RWPE1 (cell line): ENCODE data around the gene RCCD1.
A peak's percentile ranks its signal among the peaks of the same experiment; 100 is the strongest.

ENCODE experiments used
- CTCF ChIA-PET: fragments of 350-600 bp; sonication (Branson Sonifier 250); formaldehyde crosslinking; extraction: SDS; loops from one replicate; lab custom pipeline; 2021; lab: Yijun Ruan, JAX
- POLR2A ChIA-PET: fragments of 400-600 bp; formaldehyde crosslinking; extraction: SDS; loops from one replicate; lab custom pipeline; 2020; ENCODE audit warnings: antibody characterized with exemption; ENCODE audit not compliant: low non-redundant PET; lab: Yijun Ruan, JAX
- DNase-seq: peaks from one replicate; pipeline ENCODE4 v3.0.0; 2012; ENCODE audit warnings: low spot score
- H3K27ac ChIP-seq: fragments of 450-650 bp; 2 replicates; pipeline ENCODE4 v1.5.1; 2017
- TF ChIP-seq, protein P1 (sequence below): fragments of 450-650 bp; conservative IDR thresholded peaks from 2 replicates; pipeline ENCODE4 v1.5.1; 2017; ENCODE audit warnings: low read depth, mild to moderate bottlenecking

Gene RCCD1

DNA sequence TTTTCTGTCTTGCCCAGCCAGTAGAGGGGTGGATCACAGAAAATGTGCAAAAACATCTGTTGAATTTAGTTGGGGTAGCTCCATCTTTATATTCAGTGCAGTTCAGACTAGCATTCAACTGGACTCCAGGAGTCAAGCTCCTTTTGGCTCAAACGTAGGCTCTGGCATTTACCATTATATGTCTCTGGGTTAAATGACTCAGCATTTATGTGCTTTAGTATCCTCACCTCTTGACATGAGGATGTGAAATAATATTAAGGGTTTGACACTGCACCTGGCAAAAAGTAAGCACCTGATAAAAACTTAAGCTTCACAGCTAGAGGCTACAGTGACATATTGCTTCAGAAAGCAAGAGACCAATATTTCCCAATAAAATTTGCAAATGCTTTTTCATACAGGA lies 24.9 kb downstream of the RCCD1 start:
- TF ChIP-seq, protein P1, sequence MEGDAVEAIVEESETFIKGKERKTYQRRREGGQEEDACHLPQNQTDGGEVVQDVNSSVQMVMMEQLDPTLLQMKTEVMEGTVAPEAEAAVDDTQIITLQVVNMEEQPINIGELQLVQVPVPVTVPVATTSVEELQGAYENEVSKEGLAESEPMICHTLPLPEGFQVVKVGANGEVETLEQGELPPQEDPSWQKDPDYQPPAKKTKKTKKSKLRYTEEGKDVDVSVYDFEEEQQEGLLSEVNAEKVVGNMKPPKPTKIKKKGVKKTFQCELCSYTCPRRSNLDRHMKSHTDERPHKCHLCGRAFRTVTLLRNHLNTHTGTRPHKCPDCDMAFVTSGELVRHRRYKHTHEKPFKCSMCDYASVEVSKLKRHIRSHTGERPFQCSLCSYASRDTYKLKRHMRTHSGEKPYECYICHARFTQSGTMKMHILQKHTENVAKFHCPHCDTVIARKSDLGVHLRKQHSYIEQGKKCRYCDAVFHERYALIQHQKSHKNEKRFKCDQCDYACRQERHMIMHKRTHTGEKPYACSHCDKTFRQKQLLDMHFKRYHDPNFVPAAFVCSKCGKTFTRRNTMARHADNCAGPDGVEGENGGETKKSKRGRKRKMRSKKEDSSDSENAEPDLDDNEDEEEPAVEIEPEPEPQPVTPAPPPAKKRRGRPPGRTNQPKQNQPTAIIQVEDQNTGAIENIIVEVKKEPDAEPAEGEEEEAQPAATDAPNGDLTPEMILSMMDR = no peak
- CTCF ChIA-PET = interaction anchor here (0.6 kb wide), 1 partner anchor 24 kb away, joined by 4 read pairs; no protein-coding TSS in a partner anchor
- H3K27ac ChIP-seq = no peak overlapping the region
- POLR2A ChIA-PET = no interaction called here
- DNase-seq = no peak

DNA sequence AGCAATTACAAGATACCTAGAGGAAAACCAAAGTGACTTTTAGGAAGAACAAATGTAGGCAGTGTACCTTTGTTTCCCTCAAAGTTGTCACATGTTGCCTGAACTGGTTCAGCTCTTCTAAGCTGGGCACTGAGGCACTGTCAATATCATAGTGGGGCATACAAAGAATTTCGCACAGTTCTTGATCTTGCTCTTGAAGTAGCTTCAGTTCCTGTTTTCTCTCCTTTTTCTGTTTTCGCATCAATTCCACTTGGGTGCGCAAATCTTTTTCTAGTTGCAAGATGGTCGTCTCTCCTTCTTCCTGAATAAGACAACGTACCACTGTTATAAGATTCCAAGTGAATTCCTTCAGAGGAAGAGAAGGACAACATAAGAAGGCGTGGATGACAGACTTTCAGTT lies 27.0 kb downstream of the RCCD1 start:
- TF ChIP-seq, protein P1 = no peak
- ChIA-PET POLR2A (interaction anchor here (0.5 kb wide), 1 partner anchor 15 kb away, joined by 3 read pairs; no protein-coding TSS in a partner anchor), CTCF (interaction anchor here (0.7 kb wide), 1 partner anchor 25 kb away, joined by 5 read pairs; no protein-coding TSS in a partner anchor)
- no peak overlapping the region for H3K27ac ChIP-seq
- no peak for DNase-seq

DNA sequence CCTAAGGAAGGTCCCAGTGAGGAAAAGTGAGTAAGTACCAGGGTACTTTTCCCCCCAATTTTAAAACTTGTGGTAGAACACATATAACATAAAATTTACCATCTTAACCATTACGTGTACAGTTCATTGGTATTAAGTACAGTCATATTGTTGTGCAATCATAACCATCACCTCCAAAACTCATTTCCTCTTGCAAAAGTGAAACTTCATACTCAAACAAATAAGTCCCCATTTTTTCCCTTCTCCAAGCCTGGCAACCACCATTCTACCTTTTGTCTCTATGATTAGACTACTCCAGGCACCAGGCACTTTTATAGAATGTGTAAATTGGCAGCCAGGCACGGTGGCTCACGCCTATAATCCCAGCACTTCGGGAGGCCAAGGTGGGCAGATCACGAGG lies 27.5 kb downstream of the RCCD1 start:
- ChIA-PET CTCF (interaction anchor here (0.9 kb wide), 1 partner anchor 58 kb away, joined by 3 read pairs; no protein-coding TSS in a partner anchor), POLR2A (no interaction called here)
- DNase-seq = no peak
- TF ChIP-seq, protein P1 = no peak
- H3K27ac ChIP-seq = peak overlapping the region; percentile 24; the same call in 1 of the 2 replicates

DNA sequence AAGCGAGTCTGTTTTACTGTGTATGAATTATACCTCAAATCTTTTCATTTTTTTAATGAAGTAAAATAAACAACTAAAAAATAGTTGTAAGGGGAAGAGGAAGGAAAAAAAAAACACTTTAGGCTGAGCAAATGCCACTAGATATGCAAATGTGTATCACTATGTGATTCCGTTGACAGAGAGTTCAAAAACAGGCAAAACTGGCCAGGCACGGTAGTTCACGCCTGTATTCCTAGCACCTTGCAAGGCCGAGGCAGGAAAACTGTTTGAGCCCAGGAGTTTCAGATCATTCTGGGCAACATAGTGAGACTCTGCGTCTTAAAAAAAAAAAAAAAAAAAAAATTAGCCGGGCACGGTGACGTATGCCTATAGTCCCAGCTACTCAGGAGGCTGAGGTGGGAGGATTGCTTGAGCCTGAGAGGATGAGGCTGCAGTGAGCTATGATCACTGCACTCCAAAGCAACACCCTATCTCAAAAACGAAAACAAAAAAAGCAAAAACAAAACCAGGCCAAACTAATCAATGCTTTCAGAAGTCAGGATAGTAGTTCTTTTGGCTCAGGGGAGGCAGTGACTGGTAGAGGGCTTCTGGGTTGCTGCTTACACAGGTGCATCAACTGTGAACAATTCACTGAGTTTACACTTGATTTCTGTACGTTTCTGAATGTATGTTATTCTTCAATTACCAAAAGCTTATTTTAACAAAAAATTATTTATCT lies 32.3 kb downstream of the RCCD1 start:
- CTCF ChIA-PET = interaction anchor here (0.6 to 2.9 kb wide), 4 partner anchors 30 to 323 kb away, joined by 4 to 9 read pairs (median 6); no protein-coding TSS in a partner anchor
- no peak for DNase-seq
- POLR2A ChIA-PET = no interaction called here
- TF ChIP-seq, protein P1 = no peak
- H3K27ac ChIP-seq = no peak overlapping the region

DNA sequence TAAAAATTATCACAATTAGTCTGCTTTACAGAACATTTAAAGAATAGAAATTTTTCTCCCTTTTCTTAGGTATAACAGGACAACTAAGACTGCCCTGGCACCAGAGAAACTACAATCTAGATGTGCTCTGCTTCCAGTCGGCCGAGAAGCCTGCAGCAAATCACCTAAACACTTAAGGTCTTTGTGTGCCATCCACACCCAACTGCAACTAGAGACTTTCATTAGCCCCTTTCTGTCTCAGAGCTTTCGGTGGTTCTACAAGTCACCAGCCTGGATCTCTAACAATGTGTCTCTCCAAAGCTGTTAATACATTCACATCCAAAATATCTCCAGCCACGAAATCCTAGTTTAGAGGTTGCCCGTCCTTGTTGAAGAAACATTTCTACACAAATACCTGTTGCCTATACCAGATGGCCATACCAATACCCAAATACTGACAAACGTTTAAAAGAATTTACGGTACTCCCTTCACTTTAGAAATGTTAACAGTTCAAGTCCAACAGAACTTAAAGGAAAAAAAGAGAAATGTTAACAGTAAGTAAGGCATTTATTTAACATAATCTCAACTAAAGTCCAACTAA lies 33.0 kb downstream of the RCCD1 start:
- POLR2A ChIA-PET = no interaction called here
- CTCF ChIA-PET = interaction anchor here (0.6 to 0.7 kb wide), 3 partner anchors 65 to 322 kb away, joined by 4 to 8 read pairs (median 5); no protein-coding TSS in a partner anchor
- TF ChIP-seq, protein P1 = no peak
- no peak for DNase-seq
- H3K27ac ChIP-seq = no peak overlapping the region

DNA sequence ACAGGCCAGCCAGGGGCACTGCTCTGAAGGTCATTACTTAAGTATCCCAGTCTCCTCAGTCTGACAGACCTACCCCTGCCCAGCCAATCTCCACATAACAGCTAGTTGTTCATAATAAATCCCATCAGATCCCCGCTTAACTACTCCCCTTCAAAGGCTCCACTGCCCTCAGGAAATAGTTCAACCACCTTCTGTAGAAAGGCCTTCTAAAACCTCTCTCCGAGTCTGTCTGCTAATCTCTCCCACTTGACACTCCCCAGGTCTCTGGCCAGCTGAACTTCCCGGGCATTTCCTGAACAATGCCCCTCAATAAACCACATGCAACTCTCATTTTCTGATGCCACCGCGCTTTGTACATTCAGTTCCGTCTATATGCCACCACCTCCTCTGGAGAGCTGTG lies 33.6 kb downstream of the RCCD1 start:
- POLR2A ChIA-PET = no interaction called here
- DNase-seq = no peak
- 0 out of 2 replicates have a peak overlapping the region, but pooled peaks have one; percentile 11 for H3K27ac ChIP-seq
- TF ChIP-seq, protein P1 = no peak
- CTCF ChIA-PET = no interaction called here
